GM13976 (cell line): ENCODE data around the gene CERS6.

Experiments used
- DNase-seq: peaks from one replicate; pipeline ENCODE4 v3.0.0; 2012; ENCODE audit warnings: low spot score
- in situ Hi-C: fragments of 300-500 bp; cut with MboI; formaldehyde crosslinking; loops from one replicate; pipeline ENCODE4 v1.12.0; 2022; ENCODE audit warnings: low sequenced_read_pairs, mixed read lengths, inconsistent platforms; ENCODE audit not compliant: unreplicated experiment
- TF ChIP-seq, protein P1 (sequence below): IDR thresholded peaks from 2 replicates; pipeline ENCODE4 v1.5.1; 2012; ENCODE audit warnings: borderline replicate concordance, mild to moderate bottlenecking; ENCODE audit not compliant: insufficient read depth; ENCODE audit errors: extremely low read depth, missing control alignments, control extremely low read depth

The CERS6 gene

DNA sequence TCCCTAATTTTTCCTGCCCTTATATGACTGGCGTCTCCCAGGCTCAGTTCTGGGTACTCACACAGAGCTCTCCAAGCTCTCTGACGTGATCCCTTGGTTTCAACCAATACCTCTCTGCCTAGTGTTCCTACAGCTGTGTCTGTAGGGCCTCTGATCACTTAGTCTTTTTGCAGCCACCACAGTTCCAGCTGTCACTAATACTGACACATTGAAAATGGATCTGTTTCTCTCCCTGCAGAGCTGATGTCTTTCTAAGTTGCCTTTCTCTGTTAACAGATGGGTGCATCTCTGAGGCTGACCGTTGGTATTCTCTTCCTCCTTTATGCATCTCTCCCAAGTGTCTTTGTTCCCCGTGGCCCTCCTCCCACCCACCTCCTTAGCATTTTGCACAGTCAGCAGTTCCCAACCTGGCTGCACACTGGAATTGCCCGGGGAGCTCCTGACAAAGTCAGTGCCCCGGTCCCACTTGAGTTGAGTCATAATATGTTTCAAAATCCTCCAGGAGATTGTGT, 62.5 kb downstream of the CERS6 start:
- in situ Hi-C loops: no loop called here
- DNase-seq: no peak
- TF ChIP-seq, protein P1, sequence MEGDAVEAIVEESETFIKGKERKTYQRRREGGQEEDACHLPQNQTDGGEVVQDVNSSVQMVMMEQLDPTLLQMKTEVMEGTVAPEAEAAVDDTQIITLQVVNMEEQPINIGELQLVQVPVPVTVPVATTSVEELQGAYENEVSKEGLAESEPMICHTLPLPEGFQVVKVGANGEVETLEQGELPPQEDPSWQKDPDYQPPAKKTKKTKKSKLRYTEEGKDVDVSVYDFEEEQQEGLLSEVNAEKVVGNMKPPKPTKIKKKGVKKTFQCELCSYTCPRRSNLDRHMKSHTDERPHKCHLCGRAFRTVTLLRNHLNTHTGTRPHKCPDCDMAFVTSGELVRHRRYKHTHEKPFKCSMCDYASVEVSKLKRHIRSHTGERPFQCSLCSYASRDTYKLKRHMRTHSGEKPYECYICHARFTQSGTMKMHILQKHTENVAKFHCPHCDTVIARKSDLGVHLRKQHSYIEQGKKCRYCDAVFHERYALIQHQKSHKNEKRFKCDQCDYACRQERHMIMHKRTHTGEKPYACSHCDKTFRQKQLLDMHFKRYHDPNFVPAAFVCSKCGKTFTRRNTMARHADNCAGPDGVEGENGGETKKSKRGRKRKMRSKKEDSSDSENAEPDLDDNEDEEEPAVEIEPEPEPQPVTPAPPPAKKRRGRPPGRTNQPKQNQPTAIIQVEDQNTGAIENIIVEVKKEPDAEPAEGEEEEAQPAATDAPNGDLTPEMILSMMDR: no peak

DNA sequence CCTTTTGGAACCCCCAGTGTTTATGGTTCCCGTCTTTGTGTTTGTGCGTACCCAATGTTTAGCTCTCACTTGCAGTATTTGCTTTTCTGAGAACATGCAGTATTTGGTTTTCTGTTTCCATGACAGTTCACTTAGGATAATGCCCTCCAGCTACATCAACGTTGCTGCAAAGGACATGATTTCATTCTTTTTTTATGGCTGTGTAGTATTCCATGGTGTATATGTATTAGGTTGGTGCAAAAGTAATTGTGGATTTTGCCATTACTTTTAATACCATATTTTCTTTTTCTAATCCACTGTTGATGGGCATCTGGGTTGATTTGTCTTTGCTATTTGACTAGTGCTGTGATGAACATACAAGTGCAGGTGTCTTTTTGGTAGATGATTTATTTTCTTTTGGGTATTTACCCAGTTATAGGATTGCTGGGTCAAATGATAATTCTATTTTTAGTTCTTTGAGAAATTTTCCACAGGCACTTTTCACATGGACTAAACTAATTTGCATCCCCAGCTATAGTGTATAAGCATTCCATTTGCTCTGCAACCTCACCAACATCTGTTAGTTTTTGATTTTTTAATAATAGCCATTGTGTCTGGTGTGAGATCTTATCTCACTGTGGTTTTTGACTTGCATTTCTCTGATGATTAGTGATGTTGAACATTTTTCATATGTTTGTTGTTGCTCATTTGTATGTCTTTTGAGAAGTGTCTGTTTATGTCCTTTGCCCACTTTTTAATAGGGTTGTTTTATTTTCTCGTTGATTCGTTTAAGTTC, 63.6 kb downstream of the CERS6 start:
- TF ChIP-seq, protein P1: no peak
- DNase-seq: no peak
- in situ Hi-C loops: no loop called here

DNA sequence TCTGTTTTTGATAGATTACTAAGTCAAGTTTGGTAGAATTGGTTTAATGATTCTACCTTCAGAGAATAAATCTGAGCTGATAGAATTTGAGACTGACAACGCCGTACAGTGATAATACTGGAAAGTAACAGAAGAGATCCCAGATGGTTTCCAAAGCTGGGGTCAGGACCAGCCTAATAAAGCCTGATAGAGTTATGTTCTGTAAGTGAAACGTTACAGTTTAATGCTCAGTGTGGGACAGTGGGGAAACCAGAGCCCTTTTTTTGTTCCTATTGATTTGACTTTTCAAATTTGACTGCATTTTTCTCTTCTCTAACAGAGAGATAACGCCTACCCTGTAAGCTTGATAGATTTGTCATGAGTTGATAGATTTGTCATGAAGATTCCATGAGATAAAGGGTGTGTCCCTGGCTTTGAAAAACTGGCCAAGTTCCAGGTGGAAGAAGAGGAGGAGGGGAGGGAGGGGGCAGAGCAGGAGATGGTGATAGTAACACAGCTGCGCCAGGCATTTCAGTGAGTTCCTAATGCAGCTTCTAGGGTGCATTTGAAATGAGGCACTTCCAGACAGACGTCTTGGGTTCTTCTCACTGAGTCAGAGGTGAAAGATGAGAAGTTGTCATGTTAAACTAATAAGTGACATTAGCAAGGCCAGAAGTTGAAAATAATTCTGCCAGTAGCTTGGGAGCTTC, 65.1 kb downstream of the CERS6 start:
- TF ChIP-seq, protein P1: no peak
- in situ Hi-C loops: no loop called here
- no peak for DNase-seq

DNA sequence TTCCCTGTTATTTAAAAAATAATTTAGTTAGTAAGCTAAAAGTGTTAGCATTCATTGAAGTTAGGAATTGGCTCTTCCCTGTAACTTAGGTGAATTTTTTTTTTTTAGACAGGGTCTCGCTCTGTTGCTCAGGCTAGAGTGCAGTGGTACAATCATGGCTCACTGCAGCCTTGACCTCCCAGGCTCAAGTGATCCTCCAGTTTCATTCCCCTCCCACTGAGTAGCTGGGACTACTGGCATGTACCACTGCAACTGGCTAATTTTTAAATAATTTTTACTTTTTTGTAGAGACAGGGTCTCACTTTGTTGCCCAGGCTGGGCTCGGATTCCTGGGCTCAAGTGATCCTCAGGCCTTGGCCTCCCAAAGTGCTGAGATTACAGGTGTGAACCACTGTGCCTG, 66.4 kb downstream of the CERS6 start:
- DNase-seq: no peak
- TF ChIP-seq, protein P1: no peak
- in situ Hi-C loops: no loop called here

DNA sequence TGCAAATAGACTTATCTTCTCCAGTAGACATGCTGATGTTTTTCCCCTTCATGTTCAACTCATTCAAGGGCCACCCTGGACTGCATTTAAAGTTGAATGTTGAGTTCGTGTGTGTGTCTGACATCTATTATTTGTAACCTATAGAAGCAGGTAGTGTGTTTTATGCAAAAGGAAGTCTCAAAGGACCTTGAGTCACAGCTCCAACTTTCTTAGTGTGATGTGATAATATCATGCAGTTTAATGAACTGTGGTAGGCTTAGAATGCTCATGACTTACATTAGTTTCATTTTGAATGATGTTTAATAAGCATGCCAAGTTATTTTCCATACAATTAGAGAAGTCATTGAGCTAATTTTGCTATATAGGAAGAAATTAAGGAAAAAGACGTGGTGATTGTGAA, 67.9 kb downstream of the CERS6 start:
- TF ChIP-seq, protein P1: no peak
- no peak for DNase-seq
- in situ Hi-C loops: no loop called here

DNA sequence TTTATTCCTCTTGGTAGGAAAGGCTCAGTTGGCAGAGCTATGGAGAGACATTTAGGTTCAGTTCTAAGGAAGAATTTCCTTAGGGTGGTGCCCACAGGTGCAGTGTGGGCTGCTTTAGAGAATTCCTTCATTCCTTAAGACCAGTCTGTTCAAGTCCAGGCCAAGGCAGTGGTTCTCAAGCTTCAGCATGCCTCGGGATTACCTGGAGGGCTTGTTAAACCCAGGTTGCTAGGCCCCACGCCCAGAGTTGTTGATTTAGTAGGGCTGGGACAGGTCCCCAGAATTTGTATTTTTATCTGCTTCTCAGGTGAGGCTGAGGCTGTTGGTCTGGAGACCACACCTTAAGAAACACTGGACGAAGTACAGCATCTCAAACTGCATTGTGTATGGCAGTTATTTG, 68.9 kb downstream of the CERS6 start:
- in situ Hi-C loops: no loop called here
- DNase-seq: no peak
- TF ChIP-seq, protein P1: no peak
